Measurements from ENCODE around the gene EPB41L4B.

EPB41L4B gene

GRCh38 chr9:109163194-109163593, 157.7 kb downstream of the EPB41L4B start:
- Histone ChIP-seq H3K36me3 (ENCODE audit: control insufficient read depth, insufficient read depth, low read length) (no peaks in the 10 kb centered on the region), H3K9ac (ENCODE audit: low read depth, low read length) (no peak overlapping the region), H3K27me3 (ENCODE audit: control insufficient read depth, insufficient read depth, low read length) (peaks cover 21% of the 10 kb centered on the region), H3K4me1 (ENCODE audit: control insufficient read depth, insufficient read depth, low read length) (no peaks in the 10 kb centered on the region), H3K9me3 (ENCODE audit: control insufficient read depth, insufficient read depth, low read length) (no peaks in the 10 kb centered on the region), H3K4me3 (ENCODE audit: low read depth, low read length) (no peak overlapping the region)

GRCh38 chr9:109162677-109163076, 158.2 kb downstream of the EPB41L4B start:
- H3K27me3 ChIP-seq (ENCODE audit: control insufficient read depth, insufficient read depth, low read length) = peaks cover 16% of the 10 kb centered on the region
- no peak overlapping the region for H3K9ac ChIP-seq (ENCODE audit: low read depth, low read length)

GRCh38 chr9:109161471-109161870, 159.4 kb downstream of the EPB41L4B start:
- H3K36me3 ChIP-seq (ENCODE audit: control insufficient read depth, insufficient read depth, low read length) = no peaks in the 10 kb centered on the region
- H3K9me3 ChIP-seq (ENCODE audit: control insufficient read depth, insufficient read depth, low read length) = no peaks in the 10 kb centered on the region
- H3K27me3 ChIP-seq (ENCODE audit: control insufficient read depth, insufficient read depth, low read length) = peaks cover 9% of the 10 kb centered on the region
- H3K4me3 ChIP-seq (ENCODE audit: low read depth, low read length) = no peak overlapping the region
- no peaks in the 10 kb centered on the region for H3K4me1 ChIP-seq (ENCODE audit: control insufficient read depth, insufficient read depth, low read length)
- H3K9ac ChIP-seq (ENCODE audit: low read depth, low read length) = no peak overlapping the region

More at GRCh38 chr9:109162677-109163076, 158.2 kb downstream of the EPB41L4B start:
- H3K9me3 ChIP-seq (ENCODE audit: control insufficient read depth, insufficient read depth, low read length) = no peaks in the 10 kb centered on the region
- no peaks in the 10 kb centered on the region for H3K4me1 ChIP-seq (ENCODE audit: control insufficient read depth, insufficient read depth, low read length)
- H3K36me3 ChIP-seq (ENCODE audit: control insufficient read depth, insufficient read depth, low read length) = no peaks in the 10 kb centered on the region
- H3K4me3 ChIP-seq (ENCODE audit: low read depth, low read length) = no peak overlapping the region

- H3K9me3 ChIP-seq (ENCODE audit: control insufficient read depth, insufficient read depth, low read length) = no peaks in the 10 kb centered on the region
- no peaks in the 10 kb centered on the region for H3K4me1 ChIP-seq (ENCODE audit: control insufficient read depth, insufficient read depth, low read length)
- no peak overlapping the region for H3K9ac ChIP-seq (ENCODE audit: low read depth, low read length)
- no peaks in the 10 kb centered on the region for H3K36me3 ChIP-seq (ENCODE audit: control insufficient read depth, insufficient read depth, low read length)
- H3K27me3 ChIP-seq (ENCODE audit: control insufficient read depth, insufficient read depth, low read length) = peaks cover under 1% of the 10 kb centered on the region
- H3K4me3 ChIP-seq (ENCODE audit: low read depth, low read length) = no peak overlapping the region
Measured at GRCh38 chr9:109159583-109159982, 161.3 kb downstream of the EPB41L4B start.

- Histone ChIP-seq H3K4me1 (ENCODE audit: control insufficient read depth, insufficient read depth, low read length) (no peaks in the 10 kb centered on the region), H3K36me3 (ENCODE audit: control insufficient read depth, insufficient read depth, low read length) (no peaks in the 10 kb centered on the region), H3K9me3 (ENCODE audit: control insufficient read depth, insufficient read depth, low read length) (peaks cover 4% of the 10 kb centered on the region), H3K27me3 (ENCODE audit: control insufficient read depth, insufficient read depth, low read length) (no peaks in the 10 kb centered on the region), H3K4me3 (ENCODE audit: low read depth, low read length) (no peak overlapping the region), H3K9ac (ENCODE audit: low read depth, low read length) (no peak overlapping the region)
Measured at GRCh38 chr9:109158651-109159050, 162.2 kb downstream of the EPB41L4B start.

GRCh38 chr9:109156708-109157107, 164.2 kb downstream of the EPB41L4B start:
- Histone ChIP-seq H3K4me3 (ENCODE audit: low read depth, low read length) (no peak overlapping the region), H3K9me3 (ENCODE audit: control insufficient read depth, insufficient read depth, low read length) (peaks cover 12% of the 10 kb centered on the region), H3K27me3 (ENCODE audit: control insufficient read depth, insufficient read depth, low read length) (no peaks in the 10 kb centered on the region), H3K36me3 (ENCODE audit: control insufficient read depth, insufficient read depth, low read length) (no peaks in the 10 kb centered on the region), H3K9ac (ENCODE audit: low read depth, low read length) (no peak overlapping the region), H3K4me1 (ENCODE audit: control insufficient read depth, insufficient read depth, low read length) (no peaks in the 10 kb centered on the region)

GRCh38 chr9:109150925-109151545, 169.8 kb downstream of the EPB41L4B start:
- Histone ChIP-seq H3K4me1 (ENCODE audit: control insufficient read depth, insufficient read depth, low read length) (no peaks in the 10 kb centered on the region), H3K9me3 (ENCODE audit: control insufficient read depth, insufficient read depth, low read length) (peaks cover 12% of the 10 kb centered on the region), H3K4me3 (ENCODE audit: low read depth, low read length) (no peak overlapping the region), H3K27me3 (ENCODE audit: control insufficient read depth, insufficient read depth, low read length) (no peaks in the 10 kb centered on the region), H3K9ac (ENCODE audit: low read depth, low read length) (no peak overlapping the region), H3K36me3 (ENCODE audit: control insufficient read depth, insufficient read depth, low read length) (no peaks in the 10 kb centered on the region)

- peaks cover 12% of the 10 kb centered on the region for H3K9me3 ChIP-seq (ENCODE audit: control insufficient read depth, insufficient read depth, low read length)
- H3K4me3 ChIP-seq (ENCODE audit: low read depth, low read length) = no peak overlapping the region
- no peaks in the 10 kb centered on the region for H3K36me3 ChIP-seq (ENCODE audit: control insufficient read depth, insufficient read depth, low read length)
- no peaks in the 10 kb centered on the region for H3K4me1 ChIP-seq (ENCODE audit: control insufficient read depth, insufficient read depth, low read length)
- no peak overlapping the region for H3K9ac ChIP-seq (ENCODE audit: low read depth, low read length)
- no peaks in the 10 kb centered on the region for H3K27me3 ChIP-seq (ENCODE audit: control insufficient read depth, insufficient read depth, low read length)
Measured at GRCh38 chr9:109149722-109150121, 171.1 kb downstream of the EPB41L4B start.

GRCh38 chr9:109149089-109149488, 171.8 kb downstream of the EPB41L4B start:
- Histone ChIP-seq H3K27me3 (ENCODE audit: control insufficient read depth, insufficient read depth, low read length) (no peaks in the 10 kb centered on the region), H3K9ac (ENCODE audit: low read depth, low read length) (no peak overlapping the region), H3K4me3 (ENCODE audit: low read depth, low read length) (no peak overlapping the region), H3K36me3 (ENCODE audit: control insufficient read depth, insufficient read depth, low read length) (no peaks in the 10 kb centered on the region), H3K4me1 (ENCODE audit: control insufficient read depth, insufficient read depth, low read length) (no peaks in the 10 kb centered on the region), H3K9me3 (ENCODE audit: control insufficient read depth, insufficient read depth, low read length) (peaks cover 12% of the 10 kb centered on the region)

- H3K36me3 ChIP-seq (ENCODE audit: control insufficient read depth, insufficient read depth, low read length) = no peaks in the 10 kb centered on the region
- no peak overlapping the region for H3K4me3 ChIP-seq (ENCODE audit: low read depth, low read length)
- no peaks in the 10 kb centered on the region for H3K4me1 ChIP-seq (ENCODE audit: control insufficient read depth, insufficient read depth, low read length)
- H3K27me3 ChIP-seq (ENCODE audit: control insufficient read depth, insufficient read depth, low read length) = no peaks in the 10 kb centered on the region
- H3K9me3 ChIP-seq (ENCODE audit: control insufficient read depth, insufficient read depth, low read length) = no peaks in the 10 kb centered on the region
- no peak overlapping the region for H3K9ac ChIP-seq (ENCODE audit: low read depth, low read length)
Measured at GRCh38 chr9:109145051-109145450, 175.8 kb downstream of the EPB41L4B start.

GRCh38 chr9:109143881-109144562, 176.8 kb downstream of the EPB41L4B start:
- Histone ChIP-seq H3K9ac (ENCODE audit: low read depth, low read length) (no peak overlapping the region), H3K4me1 (ENCODE audit: control insufficient read depth, insufficient read depth, low read length) (no peaks in the 10 kb centered on the region), H3K4me3 (ENCODE audit: low read depth, low read length) (no peak overlapping the region), H3K9me3 (ENCODE audit: control insufficient read depth, insufficient read depth, low read length) (no peaks in the 10 kb centered on the region), H3K27me3 (ENCODE audit: control insufficient read depth, insufficient read depth, low read length) (no peaks in the 10 kb centered on the region), H3K36me3 (ENCODE audit: control insufficient read depth, insufficient read depth, low read length) (no peaks in the 10 kb centered on the region)

GRCh38 chr9:109141375-109141774, 179.5 kb downstream of the EPB41L4B start:
- Histone ChIP-seq H3K4me3 (ENCODE audit: low read depth, low read length) (no peak overlapping the region), H3K9me3 (ENCODE audit: control insufficient read depth, insufficient read depth, low read length) (no peaks in the 10 kb centered on the region), H3K4me1 (ENCODE audit: control insufficient read depth, insufficient read depth, low read length) (no peaks in the 10 kb centered on the region), H3K36me3 (ENCODE audit: control insufficient read depth, insufficient read depth, low read length) (no peaks in the 10 kb centered on the region), H3K27me3 (ENCODE audit: control insufficient read depth, insufficient read depth, low read length) (no peaks in the 10 kb centered on the region), H3K9ac (ENCODE audit: low read depth, low read length) (no peak overlapping the region)
